Fibroblast of lung (primary cell): ENCODE data around the gene STARD10. TPM values are rescaled to one million over a fixed set of nuclear protein-coding genes. Genes with fewer than 3 reads are reported as not detected.

Source experiments
- DNase-seq, 2 donors: peaks; one replicate each; pipeline versions ENCODE4 v3.0.0 to v3.0.0-alpha.2; 2010; ENCODE audit warnings: low read depth in 2 of 2
- H2AFZ ChIP-seq: 2 replicates; pipeline ENCODE4 v1.5.1; 2012; ENCODE audit warnings: low read length, control low read depth, inconsistent platforms
- H3K27ac ChIP-seq: 2 replicates; pipeline ENCODE4 v1.5.1; 2011; ENCODE audit warnings: low read length, control low read depth; ENCODE audit not compliant: insufficient read depth
- H3K27me3 ChIP-seq: 2 replicates; pipeline ENCODE4 v1.5.1; 2011; ENCODE audit warnings: mild to moderate bottlenecking, low read length; ENCODE audit not compliant: control insufficient read depth, insufficient read depth
- H3K36me3 ChIP-seq: 2 replicates; pipeline ENCODE4 v1.5.1; 2011; ENCODE audit warnings: low read length; ENCODE audit not compliant: control insufficient read depth, insufficient read depth
- H3K4me1 ChIP-seq: 2 replicates; pipeline ENCODE4 v1.5.1; 2011; ENCODE audit warnings: low read length; ENCODE audit not compliant: control insufficient read depth, insufficient read depth; ENCODE audit errors: extremely low read depth
- H3K4me2 ChIP-seq: 2 replicates; pipeline ENCODE4 v1.5.1; 2011; ENCODE audit warnings: low read length, control low read depth; ENCODE audit not compliant: insufficient read depth; ENCODE audit errors: extremely low read depth
- H3K4me3 ChIP-seq, 4 experiments: fragments of 200-600 bp in 1 of 4; sonication (generic) in 1 of 4; replicated peaks in 1 of 4; 2 replicates each; pipeline ENCODE4 v1.5.1; 2011 to 2016; ENCODE audit warnings: low read length in 4 of 4, low read depth in 3 of 4, mild to moderate bottlenecking in 3 of 4, control low read depth in 2 of 4, inconsistent platforms in 1 of 4, mixed read lengths in 1 of 4; ENCODE audit not compliant: insufficient read depth in 1 of 4; ENCODE audit errors: control extremely low read depth in 1 of 4
- H3K79me2 ChIP-seq: 2 replicates; pipeline ENCODE4 v1.5.1; 2012; ENCODE audit warnings: mild to moderate bottlenecking, low read length, inconsistent platforms; ENCODE audit not compliant: control insufficient read depth, insufficient read depth
- H3K9ac ChIP-seq: 2 replicates; pipeline ENCODE4 v1.5.1; 2011; ENCODE audit warnings: mild to moderate bottlenecking, low read length, control low read depth; ENCODE audit not compliant: insufficient read depth
- H3K9me3 ChIP-seq: 2 replicates; pipeline ENCODE4 v1.5.1; 2012; ENCODE audit warnings: low read depth, low read length; ENCODE audit not compliant: control insufficient read depth, insufficient read depth
- H4K20me1 ChIP-seq: 2 replicates; pipeline ENCODE4 v1.5.1; 2011; ENCODE audit warnings: low read length; ENCODE audit not compliant: control insufficient read depth, insufficient read depth; ENCODE audit errors: extremely low read depth
- EZH2 ChIP-seq: IDR thresholded peaks from 2 replicates; pipeline ENCODE4 v1.5.1; 2012; ENCODE audit warnings: low read length, control low read depth, mild to moderate bottlenecking; ENCODE audit errors: missing control alignments
- polyA plus RNA-seq, 2 donors: library from polyadenylated mRNA; depleted of rRNA in 1 of 2; stranded (reverse) in 1 of 2; unstranded in 1 of 2; fragments of >200 nt; gene quantifications; 2 replicates each; pipeline ENCODE4 v1.2.1, GENCODE V29; 2011 to 2012; ENCODE audit warnings: missing spikeins in 1 of 2
- total RNA-seq: library from RNA; depleted of rRNA; stranded (reverse); fragments of >200 nt; gene quantifications from 2 replicates; pipeline ENCODE4 v1.2.1, GENCODE V29; 2014
- TF ChIP-seq, protein P1 (sequence below), 2 donors: IDR thresholded peaks in 1 of 2; conservative IDR thresholded peaks in 1 of 2; 1 replicate in 1 of 2; 2 replicates in 1 of 2; pipeline ENCODE4 v1.5.1; 2011 to 2012; ENCODE audit warnings: low read length in 2 of 2, control low read depth in 1 of 2, inconsistent platforms in 1 of 2, low read depth in 1 of 2, mild to moderate bottlenecking in 1 of 2

Gene STARD10
- total and polyA plus RNA-seq, 2 donors (not counting 1 experiment from before 2014, with no cell fraction given): 20.7 to 32.0 TPM

DNA sequence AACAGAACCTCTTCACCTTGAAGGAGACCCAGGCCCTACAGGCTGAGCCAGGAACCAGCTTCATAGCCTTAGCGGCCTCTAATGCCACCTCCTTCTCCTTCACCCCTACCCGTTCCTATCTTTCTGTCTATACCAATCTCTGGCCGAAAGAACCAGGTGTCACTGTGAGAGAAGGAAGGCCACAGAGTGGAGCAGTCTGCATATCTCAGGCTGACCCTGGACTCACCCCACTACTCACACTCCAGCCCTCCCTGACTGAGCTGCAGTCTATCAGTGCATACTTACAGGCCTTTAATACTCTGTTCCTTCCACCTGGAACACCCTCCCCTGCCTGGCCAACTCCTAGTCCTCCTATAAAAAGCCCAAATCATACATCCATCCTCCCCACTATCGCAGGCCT, 74.3 kb downstream of the STARD10 start:
- Histone ChIP-seq H3K36me3 (peaks cover 6% of the 10 kb centered on the region), H3K27ac (no peak overlapping the region), H3K9ac (no peak overlapping the region), H3K79me2 (peaks cover 51% of the 10 kb centered on the region), H2AFZ (no peak overlapping the region), H4K20me1 (no peaks in the 10 kb centered on the region), H3K27me3 (no peaks in the 10 kb centered on the region), H3K4me1 (peaks cover 24% of the 10 kb centered on the region), H3K4me2 (no peak overlapping the region), H3K9me3 (no peaks in the 10 kb centered on the region), H3K4me3 (peak overlapping the region in 1 of 4 experiments; percentile 78)
- TF ChIP-seq, protein P1, sequence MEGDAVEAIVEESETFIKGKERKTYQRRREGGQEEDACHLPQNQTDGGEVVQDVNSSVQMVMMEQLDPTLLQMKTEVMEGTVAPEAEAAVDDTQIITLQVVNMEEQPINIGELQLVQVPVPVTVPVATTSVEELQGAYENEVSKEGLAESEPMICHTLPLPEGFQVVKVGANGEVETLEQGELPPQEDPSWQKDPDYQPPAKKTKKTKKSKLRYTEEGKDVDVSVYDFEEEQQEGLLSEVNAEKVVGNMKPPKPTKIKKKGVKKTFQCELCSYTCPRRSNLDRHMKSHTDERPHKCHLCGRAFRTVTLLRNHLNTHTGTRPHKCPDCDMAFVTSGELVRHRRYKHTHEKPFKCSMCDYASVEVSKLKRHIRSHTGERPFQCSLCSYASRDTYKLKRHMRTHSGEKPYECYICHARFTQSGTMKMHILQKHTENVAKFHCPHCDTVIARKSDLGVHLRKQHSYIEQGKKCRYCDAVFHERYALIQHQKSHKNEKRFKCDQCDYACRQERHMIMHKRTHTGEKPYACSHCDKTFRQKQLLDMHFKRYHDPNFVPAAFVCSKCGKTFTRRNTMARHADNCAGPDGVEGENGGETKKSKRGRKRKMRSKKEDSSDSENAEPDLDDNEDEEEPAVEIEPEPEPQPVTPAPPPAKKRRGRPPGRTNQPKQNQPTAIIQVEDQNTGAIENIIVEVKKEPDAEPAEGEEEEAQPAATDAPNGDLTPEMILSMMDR (conservative IDR thresholded peaks at IDR 0.05 in 1 of 2, IDR thresholded peaks at IDR 0.05 in 1 of 2; ENCODE audit: low read depth in 1 of 2, low read length in 2 of 2): no peak
- no peak for TF ChIP-seq EZH2
- DNase-seq: no peak

- Histone ChIP-seq H2AFZ (no peak overlapping the region), H3K9me3 (no peaks in the 10 kb centered on the region), H3K79me2 (peaks cover 48% of the 10 kb centered on the region), H3K4me2 (no peak overlapping the region), H3K4me3 (no peak overlapping the region), H3K36me3 (peaks cover 4% of the 10 kb centered on the region), H3K4me1 (peaks cover 24% of the 10 kb centered on the region), H3K27me3 (no peaks in the 10 kb centered on the region), H4K20me1 (no peaks in the 10 kb centered on the region), H3K9ac (no peak overlapping the region), H3K27ac (no peak overlapping the region)
- TF ChIP-seq, protein P1 (conservative IDR thresholded peaks at IDR 0.05 in 1 of 2, IDR thresholded peaks at IDR 0.05 in 1 of 2; ENCODE audit: low read depth in 1 of 2, low read length in 2 of 2): no peak
- no peak for TF ChIP-seq EZH2
- peak; percentile 51 to 57 for DNase-seq
Observed at GRCh38 chr11:72719144-72719543, 74.7 kb downstream of the STARD10 start.

GRCh38 chr11:72718101-72718501, 75.7 kb downstream of the STARD10 start:
- Histone ChIP-seq H2AFZ (no peak overlapping the region), H4K20me1 (no peaks in the 10 kb centered on the region), H3K4me3 (no peak overlapping the region), H3K4me2 (no peak overlapping the region), H3K9me3 (no peaks in the 10 kb centered on the region), H3K79me2 (peaks cover 39% of the 10 kb centered on the region), H3K4me1 (peaks cover 24% of the 10 kb centered on the region), H3K9ac (no peak overlapping the region), H3K36me3 (peaks cover 3% of the 10 kb centered on the region), H3K27me3 (no peaks in the 10 kb centered on the region), H3K27ac (no peak overlapping the region)
- no peak for TF ChIP-seq EZH2
- TF ChIP-seq, protein P1 (conservative IDR thresholded peaks at IDR 0.05 in 1 of 2, IDR thresholded peaks at IDR 0.05 in 1 of 2; ENCODE audit: low read depth in 1 of 2, low read length in 2 of 2): no peak
- no peak for DNase-seq
